CD4-positive, alpha-beta T cell treated with Interleukin-6 for 4 hours (primary cell): Measurements from ENCODE around the gene RBP7.
"Not testable (repeated sequence)": the region's sequence is repeated elsewhere in the genome, so short reads cannot be mapped to it uniquely, and the experiment has no call there.

ENCODE experiments used
- DNase-seq: peaks from one replicate; pipeline ENCODE4 v3.0.0-alpha.2; 2020; ENCODE audit warnings: mixed read lengths

The RBP7 gene

GRCh38 chr1:9996624-9997582 lies at the start of gene RBP7:
Gene RBP7, plus strand, starts transcription at chr1:9997228. Its CDS starts 31 bp downstream, at chr1:9997259.
- DNase-seq: peak; percentile 22

- no peak for DNase-seq
These were observed 39.3 kb upstream of the RBP7 start for GRCh38 chr1:9957726-9958125.

GRCh38 chr1:9960011-9960410 lies 37.0 kb upstream of the RBP7 start:
- no peak for DNase-seq

- no peak for DNase-seq
These were observed 36.1 kb upstream of the RBP7 start for GRCh38 chr1:9960706-9961562.

- DNase-seq: no peak
These were observed 12.8 kb upstream of the RBP7 start for GRCh38 chr1:9984253-9984652.

GRCh38 chr1:9985001-9985400 lies 12.0 kb upstream of the RBP7 start:
- DNase-seq: no peak

- no peak for DNase-seq
These were observed 7.3 kb upstream of the RBP7 start for GRCh38 chr1:9989773-9990172.

- DNase-seq: no peak
These were observed 6.1 kb upstream of the RBP7 start for GRCh38 chr1:9990944-9991343.

- no peak for DNase-seq
These were observed 4.1 kb upstream of the RBP7 start for GRCh38 chr1:9992910-9993309.

GRCh38 chr1:9993561-9994075 lies 3.4 kb upstream of the RBP7 start:
- DNase-seq: no peak

- no peak for DNase-seq
These were observed 4.1 kb downstream of the RBP7 start for GRCh38 chr1:10001016-10001665.

- not testable (repeated sequence) for DNase-seq
These were observed 8.2 kb downstream of the RBP7 start for GRCh38 chr1:10005248-10005647.

- no peak for DNase-seq
These were observed 10.1 kb downstream of the RBP7 start for GRCh38 chr1:10007169-10007568.

GRCh38 chr1:10014016-10014415 lies 17.0 kb downstream of the RBP7 start:
- no peak for DNase-seq

- DNase-seq: no peak
These were observed 22.5 kb downstream of the RBP7 start for GRCh38 chr1:10019561-10019960.

- DNase-seq: no peak
These were observed 23.1 kb downstream of the RBP7 start for GRCh38 chr1:10020086-10020485.

- DNase-seq: not testable (repeated sequence)
These were observed 23.6 kb downstream of the RBP7 start for GRCh38 chr1:10020678-10021077.

GRCh38 chr1:10021992-10022391 lies 25.0 kb downstream of the RBP7 start:
- not testable (repeated sequence) for DNase-seq

GRCh38 chr1:10022656-10023055 lies 25.6 kb downstream of the RBP7 start:
- DNase-seq: no peak

GRCh38 chr1:10025354-10025753 lies 28.3 kb downstream of the RBP7 start:
- no peak for DNase-seq

GRCh38 chr1:10027027-10027426 lies 30.0 kb downstream of the RBP7 start:
- no peak for DNase-seq

- not testable (repeated sequence) for DNase-seq
These were observed 32.0 kb downstream of the RBP7 start for GRCh38 chr1:10028956-10029500.

- DNase-seq: no peak
These were observed 34.4 kb downstream of the RBP7 start for GRCh38 chr1:10031461-10031860.
